Calu3 (cell line): ENCODE data around the gene SLC9A3. TPM values are rescaled to one million over a fixed set of nuclear protein-coding genes. Genes with fewer than 3 reads are reported as not detected.

ENCODE experiments used
- BruUV-seq: library from RNA; stranded (reverse); fragments of 400-500 nt; replicated peaks from 2 replicates; lab custom pipeline; 2021; lab: Mats Ljungman, UMichigan
- CTCF ChIA-PET: fragments of 300-600 bp; sonication (Branson Sonifier 250); formaldehyde crosslinking; loops from one replicate; lab custom pipeline; 2022; ENCODE audit warnings: antibody characterized with exemption; lab: Charles Lee
- DNase-seq: peaks from one replicate; pipeline ENCODE4 v3.0.0; 2022
- H3K27ac Mint-ChIP-seq: one replicate; pipeline ENCODE4 v1.8.0; 2022; ENCODE audit warnings: mixed read lengths; ENCODE audit not compliant: unreplicated experiment
- H3K27me3 Mint-ChIP-seq: one replicate; pipeline ENCODE4 v1.8.0; 2022; ENCODE audit warnings: mixed read lengths; ENCODE audit not compliant: unreplicated experiment
- H3K36me3 Mint-ChIP-seq: one replicate; pipeline ENCODE4 v1.8.0; 2022; ENCODE audit warnings: mild to moderate bottlenecking, moderate library complexity, mixed read lengths; ENCODE audit not compliant: insufficient read depth, unreplicated experiment
- H3K4me1 Mint-ChIP-seq: one replicate; pipeline ENCODE4 v1.8.0; 2022; ENCODE audit warnings: mild to moderate bottlenecking, low read depth, mixed read lengths; ENCODE audit not compliant: unreplicated experiment
- H3K4me3 Mint-ChIP-seq: one replicate; pipeline ENCODE4 v1.8.0; 2022; ENCODE audit warnings: mild to moderate bottlenecking, low read depth, moderate library complexity, mixed read lengths; ENCODE audit not compliant: unreplicated experiment
- H3K9me3 Mint-ChIP-seq: one replicate; pipeline ENCODE4 v1.8.0; 2022; ENCODE audit warnings: low read depth, mixed read lengths; ENCODE audit not compliant: unreplicated experiment
- CTCF ChIP-seq: fragments of 200-600 bp; IDR thresholded peaks from one replicate; pipeline ENCODE4 v1.8.0; 2022; ENCODE audit warnings: antibody characterized with exemption; ENCODE audit not compliant: unreplicated experiment
- intact Hi-C: fragments of 100-400 bp; cut with micrococcal nuclease; formaldehyde crosslinking; loops from one replicate; pipeline ENCODE4 v1.10.0; 2022; ENCODE audit not compliant: unreplicated experiment
- total RNA-seq: library from RNA; stranded (reverse); gene quantifications from 2 replicates; pipeline ENCODE4 v1.2.3, GENCODE V29; 2022

SLC9A3 gene
- total RNA-seq, 1 experiment from 2014 or later: 1.1 TPM

GRCh38 chr5:533955-534742 is 9.9 kb upstream of the SLC9A3 start:
- no peak overlapping the region for H3K4me3 Mint-ChIP-seq
- CTCF ChIA-PET: no interaction called here
- H3K36me3 Mint-ChIP-seq: no peaks in the 10 kb centered on the region
- no peaks in the 10 kb centered on the region for H3K9me3 Mint-ChIP-seq
- no peak for TF ChIP-seq CTCF
- no TSS peak for BruUV-seq
- H3K27me3 Mint-ChIP-seq: peaks cover 75% of the 10 kb centered on the region
- intact Hi-C loops: no loop called here
- peaks cover 10% of the 10 kb centered on the region for H3K4me1 Mint-ChIP-seq
- no peak overlapping the region for H3K27ac Mint-ChIP-seq
- DNase-seq: no peak

GRCh38 chr5:533243-533954 is 9.2 kb upstream of the SLC9A3 start:
- peaks cover 10% of the 10 kb centered on the region for H3K4me1 Mint-ChIP-seq
- no peaks in the 10 kb centered on the region for H3K9me3 Mint-ChIP-seq
- no peaks in the 10 kb centered on the region for H3K36me3 Mint-ChIP-seq
- DNase-seq: no peak
- H3K27me3 Mint-ChIP-seq: peaks cover 75% of the 10 kb centered on the region
- H3K27ac Mint-ChIP-seq: no peak overlapping the region
- no peak for TF ChIP-seq CTCF
- intact Hi-C loops: no loop called here
- no peak overlapping the region for H3K4me3 Mint-ChIP-seq
- BruUV-seq: no TSS peak
- CTCF ChIA-PET: no interaction called here

GRCh38 chr5:532521-533242 is 8.4 kb upstream of the SLC9A3 start:
- intact Hi-C loops: no loop called here
- Mint-ChIP-seq H3K36me3 (no peaks in the 10 kb centered on the region), H3K9me3 (no peaks in the 10 kb centered on the region), H3K4me1 (peaks cover 10% of the 10 kb centered on the region), H3K27ac (no peak overlapping the region), H3K27me3 (peaks cover 75% of the 10 kb centered on the region), H3K4me3 (no peak overlapping the region)
- CTCF ChIA-PET: no interaction called here
- no peak for TF ChIP-seq CTCF
- DNase-seq: no peak
- no TSS peak for BruUV-seq

- BruUV-seq: no TSS peak
- no peak for TF ChIP-seq CTCF
- peaks cover 75% of the 10 kb centered on the region for H3K27me3 Mint-ChIP-seq
Measured at GRCh38 chr5:531749-532315, 7.6 kb upstream of the SLC9A3 start.

More at GRCh38 chr5:531749-532315, 7.6 kb upstream of the SLC9A3 start:
- intact Hi-C loops: no loop called here
- H3K9me3 Mint-ChIP-seq: no peaks in the 10 kb centered on the region
- H3K4me3 Mint-ChIP-seq: no peak overlapping the region
- H3K4me1 Mint-ChIP-seq: peaks cover 10% of the 10 kb centered on the region
- H3K27ac Mint-ChIP-seq: no peak overlapping the region
- DNase-seq: no peak
- H3K36me3 Mint-ChIP-seq: no peaks in the 10 kb centered on the region
- CTCF ChIA-PET: no interaction called here
